ENCODE data around the gene RAB3A.

The RAB3A gene

GRCh38 chr19:18192673-18193387, 11.0 kb downstream of the RAB3A start, which contains the start of gene MPV17L2 (continued):
- TF ChIP-seq ZBTB10 (tag by site-specific recombination; IDR thresholded peaks at IDR 0.05) (no peak), ZBTB21 (tag by site-specific recombination; IDR thresholded peaks at IDR 0.05) (no peak), ZNF580 (tag by site-specific recombination; IDR thresholded peaks at IDR 0.05) (0 out of 2 replicates have a peak, but pooled peaks have one; percentile 7), HOXD13 (CRISPR knock-in tag; IDR thresholded peaks at IDR 0.05; ENCODE audit: borderline replicate concordance) (no peak), SALL2 (tag by site-specific recombination; IDR thresholded peaks at IDR 0.05; ENCODE audit: borderline replicate concordance) (no peak), ZBTB26 (tag by site-specific recombination; optimal IDR thresholded peaks at IDR 0.05) (peak; percentile 95), ZNF16 (tag by site-specific recombination; IDR thresholded peaks at IDR 0.05; ENCODE audit: low read depth) (no peak), ZNF670 (tag by site-specific recombination; IDR thresholded peaks at IDR 0.05; ENCODE audit: low read depth) (no peak), ZFP37 (tag by site-specific recombination; IDR thresholded peaks at IDR 0.05) (no peak), ZNF639 (tag by site-specific recombination; IDR thresholded peaks at IDR 0.05) (no peak; the same call in 1 of the 2 replicates), ZNF549 (tag by site-specific recombination; IDR thresholded peaks at IDR 0.05) (no peak), ZBTB6 (tag by site-specific recombination; IDR thresholded peaks at IDR 0.05) (no peak), ZNF488 (tag by site-specific recombination; IDR thresholded peaks at IDR 0.05) (no peak), ZFHX2 (tag by site-specific recombination; conservative IDR thresholded peaks at IDR 0.05) (no peak), ZNF184 (tag by site-specific recombination; IDR thresholded peaks at IDR 0.05) (no peak), PRDM2 (tag by site-specific recombination; IDR thresholded peaks at IDR 0.05; ENCODE audit: borderline replicate concordance) (no peak), GLIS1 (tag by site-specific recombination; IDR thresholded peaks at IDR 0.05) (no peak), ZNF211 (tag by site-specific recombination; IDR thresholded peaks at IDR 0.05; ENCODE audit: low read depth) (no peak), ZNF560 (tag by site-specific recombination; IDR thresholded peaks at IDR 0.05; ENCODE audit: borderline replicate concordance) (no peak), ZNF132 (tag by site-specific recombination; IDR thresholded peaks at IDR 0.05; ENCODE audit: borderline replicate concordance) (no peak), ZNF529 (tag by site-specific recombination; IDR thresholded peaks at IDR 0.05; ENCODE audit: insufficient replicate concordance) (no peak), ZNF302 (tag by site-specific recombination; IDR thresholded peaks at IDR 0.05; ENCODE audit: low read depth) (no peak), ZNF18 (tag by site-specific recombination; IDR thresholded peaks at IDR 0.05) (no peak)

Data from HEK293 (cell line).